Type B pancreatic cell (in vitro differentiated cells): ENCODE measurements around the gene MAGI1. TPM values are rescaled to one million over a fixed set of nuclear protein-coding genes. Genes with fewer than 3 reads are reported as not detected.

ENCODE experiments used
- DNase-seq: peaks from one replicate; pipeline ENCODE4 v3.0.0; 2021; ENCODE audit warnings: mixed read lengths; ENCODE audit not compliant: unreplicated experiment; ENCODE audit errors: extremely low spot score
- H3K27ac Mint-ChIP-seq: 2 replicates; pipeline ENCODE4 v1.8.0; 2021; ENCODE audit warnings: mild to moderate bottlenecking, mixed read lengths
- H3K27me3 Mint-ChIP-seq: 2 replicates; pipeline ENCODE4 v1.8.0; 2021; ENCODE audit warnings: mixed read lengths
- H3K36me3 Mint-ChIP-seq: 2 replicates; pipeline ENCODE4 v1.8.0; 2021; ENCODE audit warnings: mixed read lengths
- H3K4me1 Mint-ChIP-seq: one replicate; pipeline ENCODE4 v1.8.0; 2021; ENCODE audit warnings: mixed read lengths; ENCODE audit not compliant: unreplicated experiment
- H3K4me3 Mint-ChIP-seq: 2 replicates; pipeline ENCODE4 v1.8.0; 2021; ENCODE audit warnings: mild to moderate bottlenecking, mixed read lengths
- H3K9me3 Mint-ChIP-seq: 2 replicates; pipeline ENCODE4 v1.8.0; 2021; ENCODE audit warnings: mixed read lengths
- CTCF ChIP-seq: fragments of 200-600 bp; sonication (generic); conservative IDR thresholded peaks from 2 replicates; pipeline ENCODE4 v1.5.0; 2021; ENCODE audit warnings: antibody characterized with exemption, mild to moderate bottlenecking
- total RNA-seq: library from RNA; stranded (reverse); gene quantifications from 2 replicates; pipeline ENCODE4 v1.2.1, GENCODE V29; 2021; ENCODE audit warnings: low replicate concordance

Gene MAGI1
- total RNA-seq, 1 donor from 2014 or later: 53.1 TPM

- peak overlapping the region; percentile 80 for H3K4me3 Mint-ChIP-seq
- H3K36me3 Mint-ChIP-seq: peaks cover 35% of the 10 kb centered on the region
- H3K4me1 Mint-ChIP-seq: peaks cover 18% of the 10 kb centered on the region
- H3K27me3 Mint-ChIP-seq: peaks cover 5% of the 10 kb centered on the region
- peak; percentile 69 for DNase-seq
- H3K9me3 Mint-ChIP-seq: no peaks in the 10 kb centered on the region
- peak overlapping the region; percentile 78 for H3K27ac Mint-ChIP-seq
- no peak for TF ChIP-seq CTCF
These were observed 682.1 kb downstream of the MAGI1 start for GRCh38 chr3:65356331-65357248.

GRCh38 chr3:65354880-65355279 is 683.8 kb downstream of the MAGI1 start:
- H3K27me3 Mint-ChIP-seq: peaks cover 5% of the 10 kb centered on the region
- no peak for TF ChIP-seq CTCF
- H3K27ac Mint-ChIP-seq: no peak overlapping the region
- H3K4me1 Mint-ChIP-seq: peaks cover 23% of the 10 kb centered on the region
- H3K9me3 Mint-ChIP-seq: no peaks in the 10 kb centered on the region
- no peak overlapping the region for H3K4me3 Mint-ChIP-seq
- H3K36me3 Mint-ChIP-seq: peaks cover 23% of the 10 kb centered on the region
- DNase-seq: no peak

GRCh38 chr3:65352951-65353350 is 685.8 kb downstream of the MAGI1 start:
- Mint-ChIP-seq H3K27me3 (peaks cover 5% of the 10 kb centered on the region), H3K4me1 (peaks cover 26% of the 10 kb centered on the region), H3K27ac (no peak overlapping the region), H3K36me3 (peaks cover 11% of the 10 kb centered on the region), H3K9me3 (no peaks in the 10 kb centered on the region), H3K4me3 (peak overlapping the region; percentile 34)
- no peak for TF ChIP-seq CTCF
- no peak for DNase-seq

- H3K27ac Mint-ChIP-seq: no peak overlapping the region
- peaks cover 7% of the 10 kb centered on the region for H3K36me3 Mint-ChIP-seq
- no peaks in the 10 kb centered on the region for H3K9me3 Mint-ChIP-seq
- DNase-seq: no peak
- peaks cover 23% of the 10 kb centered on the region for H3K4me1 Mint-ChIP-seq
- no peak for TF ChIP-seq CTCF
- no peak overlapping the region for H3K4me3 Mint-ChIP-seq
- peaks cover under 1% of the 10 kb centered on the region for H3K27me3 Mint-ChIP-seq
These were observed 687.0 kb downstream of the MAGI1 start for GRCh38 chr3:65351753-65352152.

- H3K4me3 Mint-ChIP-seq: no peak overlapping the region
- H3K36me3 Mint-ChIP-seq: peaks cover 6% of the 10 kb centered on the region
- no peaks in the 10 kb centered on the region for H3K27me3 Mint-ChIP-seq
- H3K4me1 Mint-ChIP-seq: peaks cover 23% of the 10 kb centered on the region
- H3K9me3 Mint-ChIP-seq: no peaks in the 10 kb centered on the region
- DNase-seq: no peak
- TF ChIP-seq CTCF: no peak
- no peak overlapping the region for H3K27ac Mint-ChIP-seq
These were observed 687.8 kb downstream of the MAGI1 start for GRCh38 chr3:65350801-65351476.
